Measurements from ENCODE around the gene PARD3B. TPM values are rescaled to one million over a fixed set of nuclear protein-coding genes. Genes with fewer than 3 reads are reported as not detected.

The PARD3B gene
- total RNA-seq (2016; rRNA removed; fragmentation: Illumina TruSeq; extraction: Trizol) (1.2 and 2.3 TPM in 2 replicates), polyA plus RNA-seq (2011; rRNA removed) (0.71 and 0.84 TPM in 2 replicates), polyA minus RNA-seq (2011; rRNA and poly(A)+ RNA removed; ENCODE audit: low replicate concordance) (2.1 and 2.4 TPM in 2 replicates), Bru-seq, nascent RNA (percentile 42 among the genes with signal in this experiment), BruChase-seq, experiment 1, labeled RNA remaining after a 6-hour chase (percentile 37 among the genes with signal in this experiment), BruChase-seq, experiment 2, labeled RNA remaining after a 2-hour chase (percentile 44 among the genes with signal in this experiment)
- total RNA-seq (2016; cell fraction: cytosol; rRNA removed; fragmentation: Illumina TruSeq; extraction: Trizol; ENCODE audit: low read depth), result 0.53 and 1.0 TPM in 2 replicates
- 1.4 and 1.7 TPM in 2 replicates for total RNA-seq (2016; cell fraction: insoluble cytoplasmic fraction; rRNA removed; fragmentation: Illumina TruSeq; extraction: Trizol)
- total RNA-seq (2016; cell fraction: membrane; rRNA removed; fragmentation: Illumina TruSeq; extraction: Trizol), result 0.96 and 1.2 TPM in 2 replicates
- total RNA-seq (2016; cell fraction: nucleus; rRNA removed; fragmentation: Illumina TruSeq; extraction: Trizol), result 6.8 and 8.6 TPM in 2 replicates
- 0.51 and 0.59 TPM in 2 replicates for polyA plus RNA-seq (2011; cell fraction: cytosol; rRNA removed)
- polyA plus RNA-seq (2011; cell fraction: nucleus; rRNA removed), result 0.76 and 1.5 TPM in 2 replicates
- 1.1 and 2.4 TPM in 2 replicates for polyA plus RNA-seq (2012)
- polyA plus RNA-seq (2016; cell fraction: cytosol; fragmentation: Illumina TruSeq; extraction: Trizol; ENCODE audit: low read depth), result 0.05 and 0.18 TPM in 2 replicates
- 0.76 and 0.85 TPM in 2 replicates for polyA plus RNA-seq (2016; cell fraction: insoluble cytoplasmic fraction; fragmentation: Illumina TruSeq; extraction: Trizol; ENCODE audit: low read depth)
- polyA plus RNA-seq (2016; cell fraction: membrane; fragmentation: Illumina TruSeq; extraction: Trizol; ENCODE audit: low read depth), result 0.15 and 0.22 TPM in 2 replicates
- polyA plus RNA-seq (2016; cell fraction: nucleus; fragmentation: Illumina TruSeq; extraction: Trizol; ENCODE audit: insufficient read depth, low read depth), result 0.73 and 1.2 TPM in 2 replicates
- polyA minus RNA-seq (2011; cell fraction: cytosol; rRNA and poly(A)+ RNA removed), result 0.62 and 0.99 TPM in 2 replicates
- 16.1 and 16.8 TPM in 2 replicates for polyA minus RNA-seq (2011; cell fraction: nucleus; rRNA and poly(A)+ RNA removed)
- long read RNA-seq, experiment 1, partial matches to known transcripts, result 0 of 1 reads
- long read RNA-seq, experiment 1, other reads (novel, unspliced or antisense), result 1 of 1 reads
- long read RNA-seq, experiment 2, result 0 reads

GRCh38 chr2:204544961-204545860 is at the start of gene PARD3B:
PARD3B (plus strand) TSS chr2:204545475; CDS start chr2:204546000, 525 bp downstream.
- DNase-seq (ENCODE audit: low spot score) (peak; percentile 14), FAIRE-seq (no peak)
- intact Hi-C loops (cut with micrococcal nuclease; ENCODE audit: unreplicated experiment), result no loop called here
- TF ChIP-seq STAT5B (CRISPR knock-in tag; IDR thresholded peaks at IDR 0.05) (no peak), TOE1 (CRISPR knock-in tag; IDR thresholded peaks at IDR 0.05) (no peak), SALL2 (CRISPR knock-in tag; IDR thresholded peaks at IDR 0.05) (0 out of 2 replicates have a peak, but pooled peaks have one; percentile 14), ZNF781 (CRISPR knock-in tag; IDR thresholded peaks at IDR 0.05; ENCODE audit: borderline replicate concordance, not compliant biosample characterization) (no peak), AHDC1 (CRISPR knock-in tag; IDR thresholded peaks at IDR 0.05; ENCODE audit: borderline replicate concordance) (peak; percentile 27; the same call in 1 of the 2 replicates), SNAPC2 (CRISPR knock-in tag; IDR thresholded peaks at IDR 0.05) (0 out of 2 replicates have a peak, but pooled peaks have one; percentile 60), ZNF747 (CRISPR knock-in tag; IDR thresholded peaks at IDR 0.05; ENCODE audit: borderline replicate concordance) (peak; percentile 69; the same call in 1 of the 2 replicates)

More at GRCh38 chr2:204544961-204545860, at the start of gene PARD3B:
- Histone ChIP-seq H3K27me3 (ENCODE audit: control insufficient read depth in 1 of 2, insufficient read depth in 2 of 2, low read length in 2 of 2) (peaks cover 0 to 22% of the 10 kb centered on the region in 2 experiments; a peak in 2 of 5 replicates), H3K36me3 (replicated peaks in 1 of 2; ENCODE audit: control insufficient read depth in 1 of 2, insufficient read depth in 2 of 2, low read length in 2 of 2) (no peaks in the 10 kb centered on the region), H3K4me2 (ENCODE audit: low read depth, low read length) (peak within 1 kb of the TSS; percentile 93), H3K79me2 (ENCODE audit: insufficient read depth, low read length) (no peaks in the 10 kb centered on the region), H3K4me1 (ENCODE audit: insufficient read depth, low read length) (peaks cover 21% of the 10 kb centered on the region), H3K27ac (ENCODE audit: extremely low read length, insufficient read depth, low read length) (no peak within 1 kb of the TSS), H3K9ac (ENCODE audit: insufficient read depth, low read depth, low read length) (peak within 1 kb of the TSS; percentile 61), H2AFZ (ENCODE audit: low read length) (peak within 1 kb of the TSS; percentile 37), H3K4me3 (replicated peaks in 1 of 3; ENCODE audit: insufficient read depth in 1 of 3, low read depth in 2 of 3, low read length in 3 of 3) (peak within 1 kb of the TSS; percentile 51 to 75 (median 62)), H3K9me3 (ENCODE audit: low read length) (no peaks in the 10 kb centered on the region), H4K20me1 (ENCODE audit: insufficient read depth, low read length) (no peaks in the 10 kb centered on the region)
- WGBS (ENCODE audit: low lambda C conversion rate), result 1% methylated on average over 28 of the region's 82 CpGs
- in situ Hi-C loops (cut with HindIII; ENCODE audit: extremely low pct_ligation_motif_present, low pct_unique_long_range_greater_than_20kb), result no loop called here
- ChIA-PET POLR2A (interaction anchor here (0.7 to 2.0 kb wide), 2 partner anchors 26 to 108 kb away, joined by 3 to 6 read pairs; no protein-coding TSS in a partner anchor), CTCF (ENCODE audit: low intra/inter-chr PET ratio, low total read pairs) (no interaction called here)
- peak; percentile 95 for ATAC-seq
- BruUV-seq (replicated peaks), result no TSS peak

Data from HepG2 (cell line).